T follicular helper cell (primary cell): ENCODE measurements around the gene HMGB3.
"Not testable (repeated sequence)": the region's sequence is repeated elsewhere in the genome, so short reads cannot be mapped to it uniquely, and the experiment has no call there.

Experiments used
- DNase-seq: peaks from one replicate; pipeline ENCODE4 v3.0.0-alpha.2; 2020; ENCODE audit warnings: low read depth

Gene HMGB3

DNA sequence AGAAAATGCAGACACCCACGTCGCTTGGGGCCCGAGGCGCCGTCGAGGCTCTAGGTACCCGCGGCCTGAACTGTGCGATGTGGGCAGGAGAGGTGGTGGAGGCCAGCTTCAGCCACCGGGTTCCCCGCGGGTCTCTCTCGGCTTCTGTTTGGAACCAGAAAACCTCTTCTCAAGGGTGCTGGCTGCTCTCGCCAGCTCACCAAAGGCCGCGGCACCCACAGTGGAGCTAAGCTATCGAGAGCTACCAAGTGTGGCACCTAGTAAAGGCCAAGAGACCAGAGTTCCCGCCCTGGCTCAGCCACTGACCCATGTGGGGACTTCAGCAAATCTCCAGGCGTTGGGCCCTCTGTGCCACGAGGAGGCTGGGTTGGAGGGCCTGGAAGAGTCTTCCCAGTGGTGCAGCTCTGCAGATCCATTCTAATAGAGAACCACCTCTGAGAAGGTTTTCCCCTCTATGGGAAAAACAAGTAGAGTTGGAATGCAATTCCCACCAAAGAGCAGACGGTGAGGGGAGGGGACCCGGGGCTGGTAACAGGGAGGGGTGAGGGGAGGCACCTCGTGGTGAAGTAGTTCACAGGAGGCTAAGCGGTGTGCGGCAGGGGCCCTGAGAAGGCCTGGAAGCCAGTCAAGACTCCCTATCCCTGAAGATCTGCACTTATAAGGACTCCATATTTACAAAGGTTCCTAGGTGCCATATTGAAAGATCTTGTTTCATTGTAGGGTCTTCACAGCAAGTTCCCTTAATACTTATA is 5.5 kb upstream of the HMGB3 start:
- no peak for DNase-seq

DNA sequence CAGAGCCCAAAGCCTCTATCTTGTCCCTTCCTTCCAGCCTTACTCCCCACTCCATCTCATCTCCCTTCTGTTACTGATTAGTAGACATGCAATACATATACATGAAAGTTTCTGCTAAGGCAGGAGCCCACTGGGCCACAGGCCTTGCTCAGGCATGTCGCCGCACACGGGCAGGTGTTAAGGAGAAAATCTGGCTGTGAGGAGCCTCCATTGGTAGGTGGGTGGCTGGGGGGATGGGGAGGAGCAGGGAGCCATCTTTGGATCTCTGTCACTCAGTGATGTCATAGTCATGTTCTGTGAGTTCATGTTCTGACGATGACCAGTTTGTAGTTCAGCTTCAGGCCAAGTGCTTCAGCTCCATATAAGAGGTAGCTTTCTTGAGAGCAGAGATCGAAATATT is 2.9 kb upstream of the HMGB3 start:
- no peak for DNase-seq

DNA sequence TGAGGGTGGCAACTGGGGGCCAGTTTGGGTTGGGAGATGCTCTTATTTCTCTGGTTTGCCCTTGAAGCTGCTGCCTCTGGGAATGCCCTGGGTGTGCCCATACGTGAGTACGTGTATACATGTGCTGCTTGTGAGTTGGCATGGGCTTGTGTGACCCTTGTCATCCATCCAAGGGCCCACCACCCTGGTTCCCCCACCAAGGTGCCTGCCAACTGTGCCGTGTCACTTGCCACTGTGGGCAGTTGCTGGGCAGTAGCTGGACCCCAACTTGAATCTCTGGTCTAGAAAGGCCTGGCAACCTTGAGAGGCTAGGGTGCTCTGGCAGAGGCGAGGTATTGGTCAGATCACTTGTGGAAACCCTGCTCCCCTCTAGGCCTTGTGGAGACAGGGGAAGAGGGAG is 2.4 kb upstream of the HMGB3 start:
- DNase-seq, result no peak

DNA sequence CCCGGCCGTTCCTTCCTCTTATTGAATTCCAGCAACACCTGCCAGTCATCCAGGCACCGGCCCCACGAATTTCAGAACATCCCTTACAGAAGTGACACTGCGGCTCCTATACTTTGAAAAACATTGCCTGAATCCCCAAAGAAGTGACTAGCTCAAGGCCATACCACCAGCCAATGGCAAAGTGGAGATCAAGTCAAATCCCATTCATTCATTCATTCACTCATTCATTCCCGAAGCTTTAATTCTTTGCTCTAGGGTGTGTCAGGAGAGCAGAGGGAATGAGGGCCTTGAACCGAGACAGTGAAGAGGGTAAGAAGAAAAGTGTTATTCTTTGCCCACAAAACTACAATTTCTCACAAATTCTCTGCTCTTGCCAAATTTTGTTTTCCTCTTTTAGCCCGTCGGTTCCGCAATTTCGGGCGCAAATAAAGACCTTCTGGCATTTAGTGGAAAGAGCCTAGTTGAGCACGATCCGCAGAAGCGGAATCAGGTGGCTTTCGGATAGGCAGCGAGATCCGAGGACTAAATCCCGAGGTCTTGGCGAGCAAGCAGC is 824 bp upstream of the HMGB3 start:
- no peak for DNase-seq

DNA sequence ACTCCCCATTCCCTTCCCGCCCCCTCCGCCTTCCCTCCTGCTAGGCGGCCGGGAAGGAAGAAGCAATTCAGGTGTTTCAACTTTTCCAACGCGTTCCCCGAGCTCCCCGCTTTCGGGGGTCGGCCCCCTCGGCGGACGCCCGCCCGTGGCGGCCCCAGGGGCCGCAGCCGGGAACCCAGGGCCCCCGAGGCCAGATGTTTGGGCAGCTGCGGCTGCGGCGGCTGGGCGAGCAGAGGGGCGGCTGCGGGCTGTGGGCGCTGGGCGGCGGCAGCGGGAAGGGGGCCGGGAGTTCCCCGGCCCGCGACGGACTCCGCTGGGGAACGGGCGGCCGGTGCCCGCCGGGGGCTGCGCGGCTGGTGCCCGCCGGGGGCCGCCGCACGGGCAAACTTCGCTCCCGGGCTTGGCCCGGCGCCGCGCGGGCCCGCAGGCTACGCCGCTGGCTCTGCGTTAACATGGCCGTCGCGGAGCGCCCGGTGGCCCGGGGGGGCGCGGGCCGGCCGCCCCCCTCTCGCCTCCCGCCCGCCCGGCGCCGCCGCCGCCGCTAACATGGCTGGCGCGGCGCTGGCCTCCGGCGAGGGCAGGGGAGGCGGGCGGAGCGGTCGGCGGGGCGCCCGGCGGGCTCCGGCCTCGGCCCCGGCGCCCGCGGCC is 510 bp downstream of the HMGB3 start:
- DNase-seq, result no peak

DNA sequence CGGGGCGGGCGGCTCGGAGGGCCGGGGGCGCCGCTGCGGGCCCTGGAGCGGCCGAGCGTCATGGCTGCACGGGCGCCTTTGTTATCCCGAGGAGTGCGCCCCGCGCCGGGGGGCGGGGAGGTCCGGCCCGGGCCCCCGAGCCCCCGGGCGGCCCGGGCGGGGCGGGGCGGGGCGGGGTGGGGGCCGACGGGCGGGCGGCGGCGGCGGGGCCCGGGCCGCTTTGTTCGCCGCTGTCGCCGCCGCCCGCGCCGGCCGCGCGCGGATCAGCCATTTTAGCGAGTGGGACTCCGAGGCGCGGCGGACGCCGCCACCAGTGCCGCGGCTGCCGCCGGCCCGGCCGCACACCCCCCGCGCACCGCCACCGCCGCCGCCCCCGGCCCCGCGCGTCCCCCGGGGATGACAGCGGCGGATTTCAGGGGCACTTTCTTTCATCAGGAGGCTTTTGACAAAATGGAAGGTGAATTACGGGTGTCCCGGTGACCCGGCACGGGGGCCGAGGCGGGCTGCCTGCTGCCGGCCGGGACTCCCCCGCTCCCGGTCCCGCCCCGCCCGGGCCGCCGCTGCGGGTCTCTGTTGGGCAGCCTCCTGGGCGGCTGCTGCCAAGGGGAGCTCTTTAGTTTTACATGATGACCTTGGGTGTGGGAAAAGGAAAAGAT is 1.2 kb downstream of the HMGB3 start:
- no peak for DNase-seq

DNA sequence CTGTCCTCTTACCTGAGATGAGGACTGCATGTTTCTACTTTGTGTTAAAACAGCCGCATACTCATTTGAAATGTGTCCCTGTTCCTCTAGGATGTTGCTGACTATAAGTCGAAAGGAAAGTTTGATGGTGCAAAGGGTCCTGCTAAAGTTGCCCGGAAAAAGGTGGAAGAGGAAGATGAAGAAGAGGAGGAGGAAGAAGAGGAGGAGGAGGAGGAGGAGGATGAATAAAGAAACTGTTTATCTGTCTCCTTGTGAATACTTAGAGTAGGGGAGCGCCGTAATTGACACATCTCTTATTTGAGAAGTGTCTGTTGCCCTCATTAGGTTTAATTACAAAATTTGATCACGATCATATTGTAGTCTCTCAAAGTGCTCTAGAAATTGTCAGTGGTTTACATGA is 4.6 kb downstream of the HMGB3 start:
- not testable (repeated sequence) for DNase-seq

DNA sequence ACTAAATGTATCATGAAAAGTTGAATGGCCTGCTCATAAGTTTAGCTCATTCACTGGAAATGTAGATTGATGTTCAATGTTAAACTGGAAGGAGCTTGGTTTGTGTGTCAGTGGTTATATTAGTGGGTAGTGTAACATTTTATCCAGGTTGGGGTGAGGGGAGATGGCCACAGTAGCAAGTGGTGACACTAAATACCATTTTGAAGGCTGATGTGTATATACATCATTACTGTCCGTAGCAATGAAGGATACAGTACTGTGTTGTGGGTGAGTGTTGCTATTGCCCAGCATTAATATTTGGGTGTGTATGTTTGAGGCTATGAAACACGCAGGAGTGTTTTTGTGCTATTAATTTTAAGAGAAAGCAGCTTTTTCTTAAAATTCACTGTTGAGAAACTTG is 6.3 kb downstream of the HMGB3 start:
- no peak for DNase-seq

DNA sequence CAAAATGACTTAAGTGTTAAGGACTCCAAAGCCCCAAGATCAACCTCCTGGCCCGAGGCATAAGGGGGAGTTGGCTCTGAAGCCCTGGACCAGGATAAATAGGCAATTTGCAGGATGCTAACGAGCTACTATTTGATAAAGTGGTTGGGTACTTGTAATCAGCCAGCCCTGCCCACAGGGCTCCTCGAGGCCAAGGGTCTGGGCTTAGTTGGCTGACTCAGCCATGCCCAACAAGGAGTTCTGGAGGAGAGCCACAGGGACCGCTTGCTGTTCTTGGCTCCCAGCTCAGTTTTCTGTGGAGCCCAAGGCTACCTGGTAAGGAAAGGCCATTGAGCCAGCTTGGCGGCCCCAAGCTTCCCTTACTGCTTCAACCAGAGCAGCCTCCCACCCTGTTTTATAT is 7.8 kb downstream of the HMGB3 start:
- DNase-seq, result no peak

DNA sequence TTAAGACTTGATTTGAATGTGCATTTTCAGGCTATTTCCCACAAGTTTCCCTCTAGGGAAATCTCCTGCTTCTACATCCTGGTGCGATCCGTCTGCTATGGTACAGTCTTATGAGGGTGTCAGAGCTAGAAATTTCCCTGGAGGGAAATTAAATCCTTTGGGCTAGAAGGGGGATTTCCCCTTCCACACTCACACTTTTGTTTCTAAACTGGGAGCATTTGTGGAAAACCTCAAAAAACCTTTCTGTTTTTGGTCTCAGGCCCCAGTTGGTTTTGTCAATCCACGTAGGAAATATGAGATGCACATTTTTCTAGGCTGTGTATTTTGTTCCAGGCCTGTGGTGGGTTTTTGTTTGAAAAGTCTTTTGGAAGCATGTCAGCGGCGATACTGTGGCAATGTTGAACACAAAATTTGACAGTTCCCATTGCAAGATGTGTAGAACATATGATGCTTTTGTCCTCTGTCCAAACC is 17.8 kb downstream of the HMGB3 start:
- DNase-seq, result no peak

DNA sequence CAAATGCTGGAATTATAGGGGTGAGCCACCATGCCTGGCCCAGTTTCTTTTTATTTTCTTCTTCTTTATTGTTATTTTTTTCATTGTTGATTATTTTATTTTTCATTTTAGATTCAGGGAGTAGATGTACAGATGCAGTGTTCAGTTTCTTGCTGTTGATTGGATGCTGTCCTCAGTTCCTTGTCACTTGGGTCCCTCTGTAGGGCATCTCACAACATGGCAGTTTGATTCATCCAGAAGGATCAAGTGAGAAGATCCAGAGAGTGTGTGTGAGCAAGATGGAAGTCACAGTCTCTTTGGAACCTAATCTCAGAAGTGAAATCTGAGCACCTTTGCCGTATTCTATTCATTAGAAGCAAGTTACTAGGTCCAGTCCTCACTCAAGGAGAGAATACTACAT is 20.9 kb downstream of the HMGB3 start:
- DNase-seq, result no peak

DNA sequence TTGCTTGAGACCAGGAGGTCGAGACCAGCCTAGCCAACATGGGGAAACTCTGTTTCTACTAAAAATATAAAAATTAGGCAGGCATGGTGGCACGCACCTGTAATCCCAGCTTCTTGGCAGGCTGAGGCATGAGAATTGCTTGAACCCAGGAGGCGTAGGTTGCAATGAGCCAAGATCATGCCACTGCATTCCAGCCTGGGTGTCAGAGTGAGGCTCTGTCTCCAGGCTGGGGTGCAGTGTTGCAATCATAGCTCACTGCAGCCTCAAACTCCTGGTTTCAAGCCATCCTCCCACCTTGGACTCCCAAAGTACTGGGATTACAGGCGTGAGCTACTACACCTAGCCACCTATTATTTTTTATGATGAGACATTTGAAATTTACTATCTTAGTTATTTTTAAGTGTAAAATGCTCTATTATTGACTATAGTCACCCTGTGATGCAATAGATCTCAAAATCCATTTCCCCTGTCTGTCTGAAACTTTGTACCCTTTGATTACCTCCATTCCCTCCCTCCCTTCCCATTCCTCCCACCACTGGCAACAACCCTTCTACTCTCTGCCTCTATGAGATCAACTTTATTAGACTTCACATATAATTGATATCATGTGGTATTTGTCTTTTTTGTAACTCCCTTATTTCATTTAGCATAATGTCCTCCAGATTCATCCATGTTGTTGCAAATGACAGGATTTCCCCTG is 23.4 kb downstream of the HMGB3 start:
- DNase-seq, result no peak

DNA sequence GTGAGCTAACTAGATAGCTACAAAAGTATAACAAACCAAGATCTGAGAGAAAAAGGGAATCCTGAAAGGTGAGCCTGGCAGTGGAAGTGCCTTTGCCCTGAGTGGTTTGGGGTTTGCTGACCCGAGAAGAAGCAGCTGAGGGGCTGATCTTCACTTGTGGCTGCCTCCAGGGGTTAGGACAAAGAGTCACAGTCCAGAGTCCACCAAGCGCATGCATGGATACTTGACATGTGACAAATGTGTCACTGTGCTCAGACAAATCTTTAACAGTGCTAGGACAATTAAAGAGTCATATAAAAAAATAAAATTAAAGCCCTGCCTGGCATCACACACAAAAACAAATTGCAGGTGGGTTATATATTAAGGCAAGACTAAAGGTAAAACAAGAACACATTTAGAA is 26.4 kb downstream of the HMGB3 start:
- DNase-seq, result no peak

DNA sequence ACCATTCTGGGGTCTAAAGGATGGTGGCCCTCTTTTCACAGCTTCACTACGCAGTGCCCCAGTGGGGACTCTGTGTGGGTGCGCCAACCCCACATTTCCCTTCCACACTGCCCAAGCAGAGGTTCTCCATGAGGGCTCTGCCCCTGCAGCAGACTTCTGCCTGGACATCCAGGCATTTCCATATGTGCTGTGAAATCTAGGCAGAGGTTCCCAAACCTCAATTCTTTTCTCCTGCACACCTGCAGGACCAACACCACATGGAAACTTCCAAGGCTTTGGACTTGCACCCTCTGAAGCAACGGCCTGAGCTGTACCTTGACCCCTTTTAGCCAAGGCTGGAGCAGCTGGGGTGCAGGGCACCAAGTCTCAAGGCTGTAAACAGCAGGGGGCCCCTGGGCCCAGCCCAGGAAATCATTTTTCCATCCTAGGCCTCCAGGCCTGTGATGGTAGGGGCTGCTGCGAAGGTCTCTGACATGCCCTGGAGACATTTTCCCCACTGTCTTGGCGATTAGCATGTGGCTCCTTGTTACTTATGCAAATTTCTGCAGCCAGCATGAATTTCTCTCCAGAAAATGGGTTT is 30.1 kb downstream of the HMGB3 start:
- no peak for DNase-seq

DNA sequence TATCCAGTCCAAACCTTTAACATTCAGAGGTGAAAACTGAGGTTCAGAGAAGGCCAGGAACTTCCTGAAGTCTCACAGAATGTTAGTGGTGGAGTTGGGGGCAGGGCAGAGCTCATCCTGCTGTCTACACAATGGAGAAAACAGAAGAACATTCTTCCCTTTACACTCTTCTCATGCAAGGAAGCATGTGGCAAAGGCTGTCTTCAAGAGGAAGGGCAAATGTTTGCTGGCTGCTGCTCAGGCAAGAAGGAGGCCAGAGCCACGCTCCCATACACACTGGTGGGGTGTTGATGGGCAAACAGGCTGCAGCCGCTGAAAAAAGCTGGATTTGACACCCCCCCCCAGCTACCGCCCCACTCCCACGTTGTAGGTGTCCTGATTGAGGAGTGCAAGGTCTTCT is 32.5 kb downstream of the HMGB3 start:
- no peak for DNase-seq

DNA sequence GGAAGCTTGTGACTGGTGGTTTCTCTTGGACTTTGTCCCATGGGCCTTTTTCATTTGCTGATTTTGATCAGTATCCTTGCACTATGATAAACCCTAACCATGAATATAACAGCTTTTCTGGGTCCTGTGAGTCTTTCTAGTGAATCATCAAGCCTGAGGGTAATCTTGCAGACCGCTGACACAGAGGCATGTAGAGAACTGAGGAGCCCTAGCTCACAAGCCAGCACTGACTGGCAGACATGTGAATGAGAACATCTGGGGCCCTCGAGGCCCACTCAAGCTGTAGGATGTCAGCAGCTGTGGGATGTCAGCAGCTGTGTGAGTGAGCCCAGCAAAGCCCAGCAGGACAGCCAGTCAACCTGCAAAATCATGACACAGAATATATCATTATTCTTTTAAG is 36.7 kb downstream of the HMGB3 start:
- DNase-seq, result no peak

DNA sequence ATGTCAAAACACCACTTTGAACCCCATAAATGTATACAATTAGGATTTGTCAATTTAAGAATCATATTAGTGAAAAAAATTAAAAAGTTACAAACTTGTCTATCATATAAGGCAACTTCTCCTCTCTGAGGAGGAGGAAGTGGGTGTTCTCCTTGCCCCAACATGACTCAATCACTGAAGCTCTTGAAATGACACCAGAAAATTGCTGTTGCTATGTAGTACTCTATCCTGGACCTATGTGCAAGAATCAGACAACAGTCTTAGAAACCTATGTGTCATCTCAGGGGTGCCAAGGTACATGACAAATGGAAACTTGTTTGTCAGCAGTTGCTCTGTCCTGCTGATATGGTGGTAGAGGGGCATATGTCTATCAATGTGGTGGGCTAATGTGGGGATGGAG is 47.7 kb downstream of the HMGB3 start:
- DNase-seq, result no peak

DNA sequence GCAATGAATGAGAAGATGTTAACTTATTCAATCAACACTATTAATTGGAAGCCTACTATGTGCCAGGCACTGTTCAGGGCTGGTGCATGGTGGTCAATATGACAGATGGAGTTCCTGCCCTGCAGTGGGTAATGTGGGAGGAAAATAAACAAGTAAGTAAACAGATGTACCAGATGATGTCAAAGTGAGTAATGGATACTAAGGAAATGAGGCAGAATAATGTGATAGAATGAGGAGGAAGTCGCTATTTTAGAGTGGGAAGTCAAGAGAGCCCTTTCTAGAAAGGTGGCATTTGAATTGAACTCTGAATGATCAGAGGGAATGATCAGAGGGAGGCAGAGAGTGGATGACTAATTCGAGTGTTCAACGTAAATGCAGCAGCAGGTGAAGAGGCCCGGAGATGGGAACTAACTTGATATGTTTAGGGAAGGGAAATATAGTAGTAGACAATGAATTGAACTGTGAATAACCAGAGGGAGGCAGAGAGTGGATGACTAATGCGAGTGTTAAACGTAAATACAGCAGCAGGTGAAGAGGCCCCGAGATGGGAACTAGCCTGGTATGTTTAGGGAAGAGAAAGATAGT is 48.3 kb downstream of the HMGB3 start:
- no peak for DNase-seq

DNA sequence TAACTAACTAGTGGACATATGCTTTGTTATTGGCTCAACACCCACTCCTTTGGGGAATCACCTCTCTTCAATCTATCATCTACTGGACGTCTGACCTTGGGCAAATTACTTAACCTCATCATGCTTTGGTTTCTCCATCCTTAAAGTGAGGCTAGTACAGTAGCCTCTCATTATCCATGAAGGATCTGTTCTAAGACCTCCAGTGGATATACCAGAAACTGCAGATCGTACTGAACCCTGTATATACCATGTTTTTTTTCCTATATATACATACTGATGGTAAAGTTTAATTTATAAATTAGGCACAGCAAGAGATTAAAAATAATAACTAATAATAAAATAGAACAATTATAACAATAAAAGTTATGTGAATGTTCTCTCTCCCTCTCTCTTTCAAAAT is 56.2 kb downstream of the HMGB3 start:
- DNase-seq, result no peak
